Right lobe of liver (tissue), 6 donors: ENCODE measurements around the gene PVALEF. TPM values are rescaled to one million over a fixed set of nuclear protein-coding genes. Genes with fewer than 3 reads are reported as not detected.
"Not testable (repeated sequence)": the region's sequence is repeated elsewhere in the genome, so short reads cannot be mapped to it uniquely, and the experiment has no call there.

ENCODE experiments used
- ATAC-seq, 4 donors: fragments of 200-7000 bp; cut with Tn5 transposase; one replicate each; pipeline ENCODE4 v1.9.1; 2020; ENCODE audit warnings: mild to moderate bottlenecking in 4 of 4, moderate library complexity in 4 of 4
- DNase-seq, 3 donors: peaks; one replicate each; pipeline ENCODE4 v3.0.0-alpha.2; 2020
- H3K27ac ChIP-seq, 3 donors: fragments of 200-600 bp; one replicate each; pipeline ENCODE4 v1.8.0; 2022
- H3K27me3 ChIP-seq, 2 donors: fragments of 200-600 bp; one replicate each; pipeline ENCODE4 v1.8.0; 2022
- H3K36me3 ChIP-seq, 4 donors: fragments of 200-600 bp; sonication (generic) in 1 of 4; one replicate each; pipeline versions ENCODE4 v1.5.1 to v1.8.0; 2017 to 2022; ENCODE audit warnings: control low read depth in 1 of 4
- H3K4me1 ChIP-seq, 4 donors: fragments of 200-600 bp; sonication (generic) in 1 of 4; one replicate each; pipeline versions ENCODE4 v1.5.1 to v1.8.0; 2017 to 2022; ENCODE audit warnings: control low read depth in 1 of 4
- H3K4me3 ChIP-seq, 3 donors: fragments of 200-600 bp; one replicate each; pipeline ENCODE4 v1.8.0; 2022
- H3K9me3 ChIP-seq, 4 donors: fragments of 200-600 bp; sonication (generic) in 1 of 4; one replicate each; pipeline versions ENCODE4 v1.5.1 to v1.8.0; 2017 to 2022; ENCODE audit warnings: control low read depth in 1 of 4
- CTCF ChIP-seq, 4 donors: fragments of 200-600 bp in 3 of 4; fragments of 450-650 bp in 1 of 4; IDR thresholded peaks; one replicate each; pipeline versions ENCODE4 v1.5.1 to v1.8.0; 2016 to 2022; ENCODE audit warnings: antibody characterized with exemption in 4 of 4, mild to moderate bottlenecking in 2 of 4
- POLR2A ChIP-seq: fragments of 450-650 bp; IDR thresholded peaks from one replicate; pipeline ENCODE4 v1.6.1; 2017; ENCODE audit warnings: antibody characterized with exemption, mild to moderate bottlenecking
- WGBS: methylation state at CpG from one replicate; pipeline ENCODE4 v1.1.6; 2018; ENCODE audit warnings: low coverage, low lambda C conversion rate; ENCODE audit not compliant: insufficient coverage; ENCODE audit errors: missing lambda C conversion rate; 5-methylcytosine and 5-hydroxymethylcytosine counted together
- intact Hi-C, 2 donors: fragments of 100-400 bp; cut with DNase I; formaldehyde crosslinking; loops; one replicate each; pipeline versions ENCODE4 v1.11.2 to v1.14.1; 2022
- total RNA-seq, 6 experiments: library from RNA; depleted of rRNA in 2 of 6; stranded (reverse); fragments of >200 nt in 2 of 6; fragmentation: NEBNext Ultra II Directional in 3 of 6; extraction: Animal tissue kit (Norgen Biotek cat#: 25700) in 3 of 6; gene quantifications; one replicate each; pipeline versions ENCODE4 v1.1.0 to v1.2.4, GENCODE V29; 2016 to 2023
- donor health status: DM: no; HTN: yes; CAD: no.
- donor health status: DM: no; HTN: no; CAD: no.
- donor health status: DM: no; HTN: no; CAD: no.
- donor health status: DM: no; HTN: yes; CAD: no.
- donor health status: DM: no; HTN: yes; CAD: no.

PVALEF gene
- total RNA-seq, 6 experiments from 2014 or later = not detected

- TF ChIP-seq POLR2A (no peak), CTCF (IDR thresholded peaks at IDR 0.05) (no peak)
- DNase-seq (no peak), ATAC-seq (no peak)
- Histone ChIP-seq H3K36me3 (no peaks in the 10 kb centered on the region), H3K4me3 (peak overlapping the region; percentile 69 to 74 (median 69)), H3K4me1 (peaks cover 0 to 4% (median 0%) of the 10 kb centered on the region in 4 donors), H3K27ac (no peak overlapping the region), H3K27me3 (no peaks in the 10 kb centered on the region), H3K9me3 (no peaks in the 10 kb centered on the region)
- intact Hi-C loops = no loop called here
- WGBS = no CpG with 5 or more reads among the region's 30 CpGs
Observed at GRCh38 chr17:81222620-81222905, 57.3 kb downstream of the PVALEF start.

DNA sequence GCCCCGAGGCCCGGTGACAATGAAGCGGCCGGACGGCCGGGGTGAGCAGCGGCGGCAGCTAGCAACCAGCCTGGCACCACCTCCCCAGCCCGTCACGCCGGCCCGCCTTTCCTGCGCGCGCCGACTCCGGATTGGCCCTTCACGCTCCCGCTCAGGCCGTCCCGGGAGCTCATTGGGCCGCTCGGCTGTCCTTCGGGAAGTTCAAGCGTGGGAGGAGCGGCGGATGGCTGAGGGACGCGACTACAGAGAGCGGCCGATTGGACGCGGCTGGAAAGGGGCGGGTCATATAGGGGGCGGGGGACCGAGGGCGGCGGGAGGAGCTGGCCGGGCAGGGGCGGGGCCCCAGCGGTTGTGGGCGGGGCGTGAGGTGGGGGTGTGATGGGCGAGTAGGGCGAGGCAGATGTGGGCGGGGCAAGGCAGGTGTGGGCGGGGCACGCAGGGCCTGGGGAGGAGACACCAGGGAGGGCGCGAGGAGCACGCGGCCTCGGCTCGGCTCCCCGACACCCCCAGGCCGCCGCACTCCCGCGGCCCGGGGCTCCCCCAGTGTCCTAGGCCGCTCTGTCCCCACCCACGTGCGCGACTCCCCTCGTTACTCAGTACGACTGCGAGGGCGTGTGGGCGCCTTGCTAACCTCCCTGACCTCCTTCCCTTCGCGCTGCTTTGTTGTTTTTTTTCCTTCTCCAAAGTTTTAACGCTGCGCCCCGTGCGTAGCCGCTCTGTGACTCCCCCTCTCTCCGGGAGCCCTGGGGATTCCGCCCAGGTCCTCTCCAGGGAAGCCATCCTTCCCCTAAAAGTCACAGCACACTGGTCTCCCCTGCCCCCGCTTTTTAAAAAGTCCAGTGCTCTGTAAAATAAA is 57.8 kb downstream of the PVALEF start, which contains the start of gene CEP131:
Gene CEP131 (minus strand): TSS at position 60 of the 856 bp plus-strand sequence. CDS start 2,909 bp downstream, outside the sequence.
- DNase-seq (peak; percentile 100), ATAC-seq (peak; percentile 96 to 98 (median 98))
- Histone ChIP-seq H3K36me3 (no peaks in the 10 kb centered on the region), H3K9me3 (no peaks in the 10 kb centered on the region), H3K4me1 (peaks cover 0 to 4% (median 0%) of the 10 kb centered on the region in 4 donors), H3K27me3 (no peaks in the 10 kb centered on the region), H3K4me3 (peak within 1 kb of the TSS; percentile 69 to 74 (median 69)), H3K27ac (no peak within 1 kb of the TSS)
- no peak for TF ChIP-seq CTCF (IDR thresholded peaks at IDR 0.05)
- intact Hi-C loops = no loop called here
- WGBS = under 1% methylated on average over 24 of the region's 79 CpGs

GRCh38 chr17:81223762-81224130 is 58.4 kb downstream of the PVALEF start:
- H3K36me3 ChIP-seq = no peaks in the 10 kb centered on the region
- ATAC-seq (no peak), DNase-seq (peak in 2 of 3 donors; percentile 36 to 56)
- H3K9me3 ChIP-seq = no peaks in the 10 kb centered on the region
- TF ChIP-seq CTCF (IDR thresholded peaks at IDR 0.05) (no peak), POLR2A (no peak)
- intact Hi-C loops = no loop called here
- peak overlapping the region in 2 of 3 donors; percentile 42 to 52 for H3K4me3 ChIP-seq
- no peaks in the 10 kb centered on the region for H3K27me3 ChIP-seq
- peaks cover 0 to 4% (median 0%) of the 10 kb centered on the region in 4 donors for H3K4me1 ChIP-seq
- 19% methylated on average over 11 of the region's 11 CpGs for WGBS
- no peak overlapping the region for H3K27ac ChIP-seq

DNA sequence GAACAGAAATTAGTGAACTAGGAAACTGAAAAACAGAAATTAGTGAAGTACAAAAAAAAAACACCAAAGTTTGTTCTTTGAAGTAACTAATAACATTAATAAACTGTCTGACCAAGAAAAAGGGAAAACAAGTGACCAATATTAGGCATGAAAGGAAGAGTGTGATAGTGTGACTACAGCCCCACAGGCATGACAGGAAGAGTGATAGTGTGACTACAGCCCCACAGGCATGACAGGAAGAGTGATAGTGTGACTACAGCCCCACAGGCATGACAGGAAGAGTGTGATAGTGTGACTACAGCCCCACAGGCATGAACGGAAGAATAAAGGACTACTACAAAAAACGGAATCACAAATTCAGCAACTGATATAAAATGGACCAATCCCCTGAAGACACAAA is 62.3 kb downstream of the PVALEF start:
- H3K4me1 ChIP-seq, DNase-seq, H3K27ac ChIP-seq, H3K27me3 ChIP-seq, H3K4me3 ChIP-seq, ATAC-seq, intact Hi-C loops, H3K9me3 ChIP-seq: not testable (repeated sequence)
- 43% methylated on average over 2 of the region's 2 CpGs for WGBS
- peaks cover 0 to 14% (median 0%) of the 10 kb centered on the region in 4 donors for H3K36me3 ChIP-seq

DNA sequence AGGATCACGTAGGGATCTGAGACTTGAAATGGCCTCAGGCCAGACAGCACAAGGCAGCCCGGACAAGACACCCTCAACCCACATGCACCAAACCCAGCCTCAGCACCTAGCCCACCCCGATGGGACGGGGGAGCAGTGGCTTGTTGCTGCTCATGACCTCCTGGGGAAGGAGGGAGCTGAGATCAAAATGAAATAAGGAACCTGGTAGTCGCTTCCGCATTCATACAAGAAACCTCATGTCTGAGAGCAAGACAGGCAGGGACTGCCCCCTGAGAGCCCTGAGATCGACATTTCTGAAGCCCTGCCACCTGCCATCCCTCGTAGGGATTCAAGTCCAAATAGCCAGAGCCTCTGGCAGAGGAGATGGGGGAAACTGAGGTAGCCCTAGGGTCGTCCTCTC is 63.1 kb downstream of the PVALEF start:
- WGBS = 58% methylated on average over 4 of the region's 9 CpGs
- intact Hi-C loops = no loop called here
- Histone ChIP-seq H3K36me3 (peaks cover 0 to 18% (median 1%) of the 10 kb centered on the region in 4 donors), H3K27me3 (no peaks in the 10 kb centered on the region), H3K4me1 (peaks cover 0 to 1% (median 0%) of the 10 kb centered on the region in 4 donors), H3K27ac (no peak overlapping the region), H3K9me3 (no peaks in the 10 kb centered on the region), H3K4me3 (no peak overlapping the region)
- DNase-seq (no peak), ATAC-seq (peak in 3 of 4 donors; percentile 9 to 51 (median 28))
- no peak for TF ChIP-seq POLR2A
- no peak for TF ChIP-seq CTCF (IDR thresholded peaks at IDR 0.05)
